Medulla oblongata (tissue), 1 donor: Measurements from ENCODE around the gene GREB1L.
"Not testable (repeated sequence)": the region's sequence is repeated elsewhere in the genome, so short reads cannot be mapped to it uniquely, and the experiment has no call there.

Experiments used
- DNase-seq: peaks from one replicate; pipeline ENCODE4 v3.0.0-alpha.2; 2015; ENCODE audit errors: extremely low spot score

GREB1L gene

GRCh38 chr18:21242141-21242779 is at the start of gene GREB1L:
Gene GREB1L (plus strand): TSS chr18:21242232. CDS start chr18:21383519, 141,287 bp downstream.
- DNase-seq, result peak; percentile 38

GRCh38 chr18:21192308-21192624 is 49.8 kb upstream of the GREB1L start:
- DNase-seq, result no peak

GRCh38 chr18:21194871-21195771 is 46.9 kb upstream of the GREB1L start:
- DNase-seq, result peak; percentile 68

- no peak for DNase-seq
Observed at GRCh38 chr18:21196426-21196825, 45.6 kb upstream of the GREB1L start.

- no peak for DNase-seq
Observed at GRCh38 chr18:21203126-21203525, 38.9 kb upstream of the GREB1L start.

- no peak for DNase-seq
Observed at GRCh38 chr18:21203542-21204241, 38.3 kb upstream of the GREB1L start.

- no peak for DNase-seq
Observed at GRCh38 chr18:21205695-21206094, 36.3 kb upstream of the GREB1L start.

- no peak for DNase-seq
Observed at GRCh38 chr18:21210278-21210677, 31.8 kb upstream of the GREB1L start.

GRCh38 chr18:21210784-21211183 is 31.2 kb upstream of the GREB1L start:
- DNase-seq, result no peak

GRCh38 chr18:21214409-21214808 is 27.6 kb upstream of the GREB1L start:
- DNase-seq, result not testable (repeated sequence)

- no peak for DNase-seq
Observed at GRCh38 chr18:21215490-21215889, 26.5 kb upstream of the GREB1L start.

GRCh38 chr18:21218862-21219261 is 23.2 kb upstream of the GREB1L start:
- no peak for DNase-seq

- no peak for DNase-seq
Observed at GRCh38 chr18:21230436-21230835, 11.6 kb upstream of the GREB1L start.

GRCh38 chr18:21241301-21242048 is 557 bp upstream of the GREB1L start:
- no peak for DNase-seq

- DNase-seq, result no peak
Observed at GRCh38 chr18:21242780-21243401, 859 bp downstream of the GREB1L start.

GRCh38 chr18:21254576-21254975 is 12.5 kb downstream of the GREB1L start:
- DNase-seq, result no peak

GRCh38 chr18:21255211-21255610 is 13.2 kb downstream of the GREB1L start:
- no peak for DNase-seq

- DNase-seq, result no peak
Observed at GRCh38 chr18:21257386-21257785, 15.4 kb downstream of the GREB1L start.

GRCh38 chr18:21260621-21261020 is 18.6 kb downstream of the GREB1L start:
- no peak for DNase-seq

GRCh38 chr18:21261352-21261751 is 19.3 kb downstream of the GREB1L start:
- no peak for DNase-seq

GRCh38 chr18:21262244-21262643 is 20.2 kb downstream of the GREB1L start:
- no peak for DNase-seq
